GM12878 (cell line): ENCODE measurements around the gene PHF14. TPM values are rescaled to one million over a fixed set of nuclear protein-coding genes. Genes with fewer than 3 reads are reported as not detected.

Experiments used
- ATAC-seq: fragments of 200-7000 bp; cut with Tn5 transposase; 3 replicates; pipeline ENCODE4 v1.9.1; 2020; ENCODE audit warnings: mild to moderate bottlenecking, moderate library complexity
- BruUV-seq: library from RNA; stranded (reverse); fragments of 400-500 nt; replicated peaks from 2 replicates; lab custom pipeline; 2021; lab: Mats Ljungman, UMichigan
- CTCF ChIA-PET: fragments of 300-600 bp; sonication (Branson Sonifier 250); formaldehyde crosslinking; extraction: SDS; loops from one replicate; lab custom pipeline; 2021; ENCODE audit warnings: inconsistent platforms; lab: Yijun Ruan, JAX
- POLR2A ChIA-PET: fragments of 350-600 bp; formaldehyde crosslinking; extraction: SDS; loops from one replicate; lab custom pipeline; 2021; ENCODE audit warnings: inconsistent platforms; lab: Charles Lee
- RAD21 ChIA-PET: fragments of 300-600 bp; sonication (Branson Sonifier 250); formaldehyde crosslinking; loops from one replicate; lab custom pipeline; 2023; ENCODE audit warnings: antibody characterized with exemption; ENCODE audit not compliant: unreplicated experiment; lab: Charles Lee
- SMC1A ChIA-PET: fragments of 300-600 bp; sonication (Branson Sonifier 250); formaldehyde crosslinking; loops from one replicate; lab custom pipeline; 2023; ENCODE audit not compliant: unreplicated experiment, uncharacterized antibody; lab: Charles Lee
- DNase-seq: peaks from one replicate; pipeline ENCODE4 v3.0.0-alpha.2; 2011; ENCODE audit warnings: low read depth, low spot score
- FAIRE-seq: peaks from 3 replicates; lab custom pipeline; 2011; peaks lifted over from hg19 to GRCh38; lab: Jason Lieb, UNC
- H2AFZ ChIP-seq: 2 replicates; pipeline ENCODE4 v1.6.0; 2011; ENCODE audit warnings: low read depth, low read length, control low read depth; ENCODE audit not compliant: control insufficient read depth
- H3K27ac ChIP-seq: 2 replicates; pipeline ENCODE4 v1.5.1; 2011; ENCODE audit warnings: control low read depth; ENCODE audit not compliant: control insufficient read depth, insufficient read depth
- H3K27me3 ChIP-seq, 2 experiments: replicated peaks in 1 of 2; 2 replicates each; pipeline versions ENCODE4 v1.6.0 to v1.6.1; 2011; ENCODE audit warnings: low read length in 1 of 2; ENCODE audit not compliant: control insufficient read depth in 2 of 2, insufficient read depth in 2 of 2
- H3K36me3 ChIP-seq, 2 experiments: 2 replicates each; pipeline ENCODE4 v1.5.1; 2011; ENCODE audit warnings: low read length in 1 of 2; ENCODE audit not compliant: control insufficient read depth in 2 of 2, insufficient read depth in 2 of 2
- H3K4me1 ChIP-seq: 2 replicates; pipeline ENCODE4 v1.6.1; 2011; ENCODE audit warnings: mild to moderate bottlenecking, low read length, moderate library complexity, mixed read lengths; ENCODE audit not compliant: control insufficient read depth, insufficient read depth
- H3K4me2 ChIP-seq: 2 replicates; pipeline ENCODE4 v1.6.0; 2011; ENCODE audit warnings: control low read depth; ENCODE audit not compliant: control insufficient read depth, insufficient read depth
- H3K4me3 ChIP-seq: fragments of 200-600 bp; sonication (generic); 2 replicates; pipeline ENCODE4 v1.5.1; 2016
- H3K79me2 ChIP-seq: 2 replicates; pipeline ENCODE4 v1.6.0; 2011; ENCODE audit warnings: low read length; ENCODE audit not compliant: control insufficient read depth, insufficient read depth
- H3K9ac ChIP-seq: 2 replicates; pipeline ENCODE4 v1.8.0; 2011; ENCODE audit warnings: low read length, control low read depth, mixed read lengths; ENCODE audit not compliant: control insufficient read depth, insufficient read depth
- H3K9me3 ChIP-seq: replicated peaks from 3 replicates; pipeline ENCODE4 v1.5.1; 2011; ENCODE audit warnings: mild to moderate bottlenecking, low read length; ENCODE audit not compliant: control insufficient read depth, insufficient read depth
- H4K20me1 ChIP-seq: 2 replicates; pipeline ENCODE4 v1.6.0; 2011; ENCODE audit not compliant: control insufficient read depth, insufficient read depth
- CBX5 ChIP-seq: sonication (generic); IDR thresholded peaks from 2 replicates; pipeline ENCODE4 v1.6.1; 2016; ENCODE audit warnings: low read depth, moderate library complexity, mild to moderate bottlenecking, inconsistent platforms
- CEBPB ChIP-seq, 2 experiments: fragments of 150-350 bp in 1 of 2; IDR thresholded peaks; 2 replicates each; pipeline ENCODE4 v1.6.1; 2012 to 2014; ENCODE audit warnings: low read depth in 2 of 2, low read length in 2 of 2, borderline replicate concordance in 1 of 2, inconsistent platforms in 1 of 2
- ETV6 ChIP-seq, 2 experiments: fragments of 450-650 bp in 1 of 2; IDR thresholded peaks in 1 of 2; conservative IDR thresholded peaks in 1 of 2; 2 replicates each; pipeline ENCODE4 v1.6.1; 2014; ENCODE audit warnings: antibody characterized with exemption in 1 of 2, borderline replicate concordance in 1 of 2, low read depth in 1 of 2, mild to moderate bottlenecking in 1 of 2, moderate library complexity in 1 of 2
- FOS ChIP-seq: IDR thresholded peaks from 3 replicates; pipeline ENCODE4 v1.6.1; 2011; ENCODE audit warnings: borderline replicate concordance; ENCODE audit not compliant: insufficient read length; ENCODE audit errors: extremely low read depth
- FOXK2 ChIP-seq: fragments of 450-650 bp; IDR thresholded peaks from 2 replicates; pipeline ENCODE4 v1.6.1; 2017; ENCODE audit warnings: mild to moderate bottlenecking, moderate library complexity
- NR2C2 ChIP-seq: IDR thresholded peaks from 2 replicates; pipeline ENCODE4 v1.6.1; 2011; ENCODE audit warnings: borderline replicate concordance, low read depth; ENCODE audit not compliant: control insufficient read depth, insufficient read length
- PAX5 ChIP-seq: IDR thresholded peaks from 2 replicates; pipeline ENCODE4 v1.6.1; 2011; ENCODE audit warnings: low read depth, low read length, borderline replicate concordance
- POLR2AphosphoS5 ChIP-seq: IDR thresholded peaks from 2 replicates; pipeline ENCODE4 v1.6.1; 2011; ENCODE audit warnings: mild to moderate bottlenecking, low read length, inconsistent platforms
- SIX5 ChIP-seq: IDR thresholded peaks from 2 replicates; pipeline ENCODE4 v1.6.1; 2011; ENCODE audit warnings: mild to moderate bottlenecking, low read depth, low read length, moderate library complexity; ENCODE audit not compliant: severe bottlenecking
- SMAD5 ChIP-seq: IDR thresholded peaks from 2 replicates; pipeline ENCODE4 v1.6.1; 2016; ENCODE audit warnings: antibody characterized with exemption, low read depth
- TBL1XR1 ChIP-seq: IDR thresholded peaks from 2 replicates; pipeline ENCODE4 v1.6.1; 2012; ENCODE audit warnings: low read depth, low read length, improper control_type of control experiment
- WGBS: methylation state at CpG from one replicate; pipeline ENCODE4 v1.1.6; 2016; ENCODE audit warnings: low lambda C conversion rate; ENCODE audit not compliant: insufficient replicate concordance, insufficient coverage; ENCODE audit errors: missing lambda C conversion rate; 5-methylcytosine and 5-hydroxymethylcytosine counted together
- in situ Hi-C: fragments of 300-500 bp; cut with MboI; formaldehyde crosslinking; loops from 9 replicates; pipeline ENCODE4 v1.14.3; 2018; ENCODE audit warnings: mixed read lengths
- intact Hi-C: fragments of 100-400 bp; cut with micrococcal nuclease; formaldehyde crosslinking; loops from one replicate; pipeline ENCODE4 v1.14.2; 2022; ENCODE audit not compliant: unreplicated experiment
- polyA plus RNA-seq, 11 experiments: library from polyadenylated mRNA; depleted of rRNA in 4 of 11; unstranded in 6 of 11; stranded (reverse) in 5 of 11; fragments of >200 nt; fragmentation: Nextera tagmentation in 4 of 11; fragmentation: Illumina TruSeq in 1 of 11; extraction: Ambion mirVana in 4 of 11; extraction: Trizol in 1 of 11; gene quantifications; 1 replicate in 1 of 11; 2 replicates in 10 of 11; pipeline versions ENCODE4 v1.2.1 to v1.2.3, GENCODE V29; 2011 to 2016; ENCODE audit warnings: inconsistent platforms in 2 of 11, missing spikeins in 2 of 11, low read depth in 1 of 11
- total RNA-seq, 4 experiments: library from RNA; depleted of rRNA in 3 of 4; stranded (reverse); fragments of >200 nt in 3 of 4; fragmentation: Illumina TruSeq in 1 of 4; extraction: Trizol in 1 of 4; gene quantifications; 2 replicates each; pipeline versions ENCODE4 v1.2.1 to v1.2.3, GENCODE V29; 2013 to 2021
- TF ChIP-seq, protein P1 (sequence below): IDR thresholded peaks from 2 replicates; pipeline ENCODE4 v1.6.1; 2011; ENCODE audit warnings: low read depth, low read length, improper control_type of control experiment, borderline replicate concordance
- TF ChIP-seq, protein P2 (sequence below): fragments of 450-650 bp; IDR thresholded peaks from 2 replicates; pipeline ENCODE4 v1.6.1; 2016; ENCODE audit warnings: mild to moderate bottlenecking, moderate library complexity, borderline replicate concordance

PHF14 gene
- total and polyA plus RNA-seq, 10 of the 15 experiments (the other 5 are each of a cell fraction or from before 2014, with no cell fraction given): 21.3 to 47.1 (median 29.9) TPM

- no peak for FAIRE-seq
- Histone ChIP-seq H3K4me1 (peaks cover 3% of the 10 kb centered on the region; the same call in 1 of the 2 replicates), H3K36me3 (no peaks in the 10 kb centered on the region), H3K9me3 (no peaks in the 10 kb centered on the region; the same call in 1 of the 3 replicates), H3K9ac (no peak overlapping the region), H3K4me2 (no peak overlapping the region), H3K27me3 (no peaks in the 10 kb centered on the region), H3K4me3 (no peak overlapping the region), H2AFZ (no peak overlapping the region), H3K27ac (peak overlapping the region; percentile 31; the same call in 1 of the 2 replicates), H3K79me2 (no peaks in the 10 kb centered on the region), H4K20me1 (no peaks in the 10 kb centered on the region)
- POLR2A ChIA-PET: interaction anchor here (0.5 kb wide), 1 partner anchor 195 kb away, joined by 5 read pairs; no protein-coding TSS in a partner anchor
- in situ Hi-C loops: no loop called here
- no peak for TF ChIP-seq CEBPB (IDR thresholded peaks at IDR 0.05; ENCODE audit: borderline replicate concordance in 1 of 2, low read depth in 2 of 2, low read length in 2 of 2)
- no peak for TF ChIP-seq PAX5
- TF ChIP-seq, protein P1, sequence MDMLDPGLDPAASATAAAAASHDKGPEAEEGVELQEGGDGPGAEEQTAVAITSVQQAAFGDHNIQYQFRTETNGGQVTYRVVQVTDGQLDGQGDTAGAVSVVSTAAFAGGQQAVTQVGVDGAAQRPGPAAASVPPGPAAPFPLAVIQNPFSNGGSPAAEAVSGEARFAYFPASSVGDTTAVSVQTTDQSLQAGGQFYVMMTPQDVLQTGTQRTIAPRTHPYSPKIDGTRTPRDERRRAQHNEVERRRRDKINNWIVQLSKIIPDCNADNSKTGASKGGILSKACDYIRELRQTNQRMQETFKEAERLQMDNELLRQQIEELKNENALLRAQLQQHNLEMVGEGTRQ: no peak
- no peak for TF ChIP-seq SIX5
- no peak for TF ChIP-seq NR2C2
- TF ChIP-seq SMAD5: no peak
- TF ChIP-seq CBX5: no peak
- TF ChIP-seq, protein P2, sequence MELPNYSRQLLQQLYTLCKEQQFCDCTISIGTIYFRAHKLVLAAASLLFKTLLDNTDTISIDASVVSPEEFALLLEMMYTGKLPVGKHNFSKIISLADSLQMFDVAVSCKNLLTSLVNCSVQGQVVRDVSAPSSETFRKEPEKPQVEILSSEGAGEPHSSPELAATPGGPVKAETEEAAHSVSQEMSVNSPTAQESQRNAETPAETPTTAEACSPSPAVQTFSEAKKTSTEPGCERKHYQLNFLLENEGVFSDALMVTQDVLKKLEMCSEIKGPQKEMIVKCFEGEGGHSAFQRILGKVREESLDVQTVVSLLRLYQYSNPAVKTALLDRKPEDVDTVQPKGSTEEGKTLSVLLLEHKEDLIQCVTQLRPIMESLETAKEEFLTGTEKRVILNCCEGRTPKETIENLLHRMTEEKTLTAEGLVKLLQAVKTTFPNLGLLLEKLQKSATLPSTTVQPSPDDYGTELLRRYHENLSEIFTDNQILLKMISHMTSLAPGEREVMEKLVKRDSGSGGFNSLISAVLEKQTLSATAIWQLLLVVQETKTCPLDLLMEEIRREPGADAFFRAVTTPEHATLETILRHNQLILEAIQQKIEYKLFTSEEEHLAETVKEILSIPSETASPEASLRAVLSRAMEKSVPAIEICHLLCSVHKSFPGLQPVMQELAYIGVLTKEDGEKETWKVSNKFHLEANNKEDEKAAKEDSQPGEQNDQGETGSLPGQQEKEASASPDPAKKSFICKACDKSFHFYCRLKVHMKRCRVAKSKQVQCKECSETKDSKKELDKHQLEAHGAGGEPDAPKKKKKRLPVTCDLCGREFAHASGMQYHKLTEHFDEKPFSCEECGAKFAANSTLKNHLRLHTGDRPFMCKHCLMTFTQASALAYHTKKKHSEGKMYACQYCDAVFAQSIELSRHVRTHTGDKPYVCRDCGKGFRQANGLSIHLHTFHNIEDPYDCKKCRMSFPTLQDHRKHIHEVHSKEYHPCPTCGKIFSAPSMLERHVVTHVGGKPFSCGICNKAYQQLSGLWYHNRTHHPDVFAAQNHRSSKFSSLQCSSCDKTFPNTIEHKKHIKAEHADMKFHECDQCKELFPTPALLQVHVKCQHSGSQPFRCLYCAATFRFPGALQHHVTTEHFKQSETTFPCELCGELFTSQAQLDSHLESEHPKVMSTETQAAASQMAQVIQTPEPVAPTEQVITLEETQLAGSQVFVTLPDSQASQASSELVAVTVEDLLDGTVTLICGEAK: no peak
- no peak for TF ChIP-seq ETV6 (conservative IDR thresholded peaks at IDR 0.05 in 1 of 2, IDR thresholded peaks at IDR 0.05 in 1 of 2; ENCODE audit: borderline replicate concordance in 1 of 2, low read depth in 1 of 2)
- no peak for TF ChIP-seq FOXK2
- no peak for TF ChIP-seq TBL1XR1
- TF ChIP-seq FOS: no peak
- no peak for TF ChIP-seq POLR2AphosphoS5
- no peak for DNase-seq
- intact Hi-C loops: no loop called here
- ATAC-seq: no peak
- SMC1A ChIA-PET: interaction anchor here (1.6 to 1.7 kb wide), 2 partner anchors 12 to 32 kb away, joined by 3 to 5 read pairs; no protein-coding TSS in a partner anchor
- CTCF ChIA-PET: interaction anchor here (1.4 to 1.5 kb wide), 3 partner anchors 9 to 129 kb away, joined by 3 to 5 read pairs (median 5); no protein-coding TSS in a partner anchor
- RAD21 ChIA-PET: no interaction called here
- WGBS: 89% methylated on average over 6 of the region's 7 CpGs
- BruUV-seq: no TSS peak
Observed at GRCh38 chr7:11083214-11083568, 109.5 kb downstream of the PHF14 start.
